Activated CD8-positive, alpha-beta T cell treated with anti-CD3 and anti-CD28 coated beads for 36 hours (primary cell): Measurements from ENCODE around the gene TTC4. TPM values are rescaled to one million over a fixed set of nuclear protein-coding genes. Genes with fewer than 3 reads are reported as not detected.

Source experiments
- ATAC-seq: fragments of 200-7000 bp; cut with Tn5 transposase; one replicate; pipeline ENCODE4 v1.10.0; 2021; ENCODE audit warnings: mild to moderate bottlenecking, moderate library complexity
- CTCF ChIA-PET: fragments of 350-600 bp; sonication (Branson Sonifier 250); formaldehyde crosslinking; loops from one replicate; lab custom pipeline; 2021; ENCODE audit warnings: antibody characterized with exemption; lab: Charles Lee
- POLR2A ChIA-PET: fragments of 350-600 bp; sonication (Branson Sonifier 250); formaldehyde crosslinking; loops from one replicate; lab custom pipeline; 2021; ENCODE audit warnings: antibody characterized with exemption; lab: Charles Lee
- DNase-seq: peaks from one replicate; pipeline ENCODE4 v3.0.0-alpha.2; 2020
- H3K27ac Mint-ChIP-seq: one replicate; pipeline ENCODE4 v1.8.0; 2021; ENCODE audit warnings: mild to moderate bottlenecking, mixed read lengths
- H3K27me3 Mint-ChIP-seq: one replicate; pipeline ENCODE4 v1.8.0; 2021; ENCODE audit warnings: mixed read lengths
- H3K36me3 Mint-ChIP-seq: one replicate; pipeline ENCODE4 v1.8.0; 2021; ENCODE audit warnings: low read depth, mixed read lengths
- H3K4me1 Mint-ChIP-seq: one replicate; pipeline ENCODE4 v1.8.0; 2021; ENCODE audit warnings: low read depth, mixed read lengths
- H3K4me3 Mint-ChIP-seq: one replicate; pipeline ENCODE4 v1.8.0; 2021; ENCODE audit warnings: mild to moderate bottlenecking, moderate library complexity, mixed read lengths
- H3K9me3 Mint-ChIP-seq: one replicate; pipeline ENCODE4 v1.8.0; 2021; ENCODE audit warnings: mixed read lengths
- intact Hi-C: fragments of 100-400 bp; cut with micrococcal nuclease; formaldehyde crosslinking; loops from one replicate; pipeline ENCODE4 v1.10.0; 2022
- total RNA-seq, 2 experiments: library from RNA; stranded (reverse); gene quantifications; one replicate each; pipeline ENCODE4 v1.2.3, GENCODE V29; 2021
- TF ChIP-seq, protein P1 (sequence below): fragments of 200-600 bp; IDR thresholded peaks from one replicate; pipeline ENCODE4 v1.8.0; 2022; ENCODE audit warnings: antibody characterized with exemption, mild to moderate bottlenecking

The TTC4 gene
- total RNA-seq, 2 experiments from 2014 or later = 26.7 to 28.2 TPM

DNA sequence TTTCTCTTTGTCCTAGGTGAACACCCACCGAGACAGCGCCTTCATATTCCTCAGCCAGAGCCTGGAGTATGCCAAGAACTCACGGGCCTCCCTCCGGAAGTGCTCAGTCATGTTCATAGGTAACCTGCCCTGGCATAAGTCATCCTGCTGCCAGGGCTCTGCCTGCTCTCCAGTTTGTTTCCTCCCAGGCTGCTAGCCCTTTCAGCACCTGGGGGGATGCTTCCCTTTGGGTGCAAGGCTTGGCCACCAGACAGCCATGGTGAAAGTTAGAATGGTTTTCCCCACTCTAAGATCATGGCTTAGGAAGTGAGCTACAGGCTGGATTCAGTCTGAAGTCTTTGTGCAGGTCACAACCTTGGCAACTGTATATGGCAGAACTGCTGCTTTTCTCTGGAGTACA, 9.2 kb upstream of the TTC4 start:
- Mint-ChIP-seq H3K27ac (no peak overlapping the region), H3K4me3 (no peak overlapping the region), H3K27me3 (peaks cover 7% of the 10 kb centered on the region), H3K4me1 (no peaks in the 10 kb centered on the region), H3K36me3 (no peaks in the 10 kb centered on the region), H3K9me3 (no peaks in the 10 kb centered on the region)
- DNase-seq (no peak), ATAC-seq (no peak)
- ChIA-PET CTCF (no interaction called here), POLR2A (no interaction called here)
- intact Hi-C loops = no loop called here
- TF ChIP-seq, protein P1, sequence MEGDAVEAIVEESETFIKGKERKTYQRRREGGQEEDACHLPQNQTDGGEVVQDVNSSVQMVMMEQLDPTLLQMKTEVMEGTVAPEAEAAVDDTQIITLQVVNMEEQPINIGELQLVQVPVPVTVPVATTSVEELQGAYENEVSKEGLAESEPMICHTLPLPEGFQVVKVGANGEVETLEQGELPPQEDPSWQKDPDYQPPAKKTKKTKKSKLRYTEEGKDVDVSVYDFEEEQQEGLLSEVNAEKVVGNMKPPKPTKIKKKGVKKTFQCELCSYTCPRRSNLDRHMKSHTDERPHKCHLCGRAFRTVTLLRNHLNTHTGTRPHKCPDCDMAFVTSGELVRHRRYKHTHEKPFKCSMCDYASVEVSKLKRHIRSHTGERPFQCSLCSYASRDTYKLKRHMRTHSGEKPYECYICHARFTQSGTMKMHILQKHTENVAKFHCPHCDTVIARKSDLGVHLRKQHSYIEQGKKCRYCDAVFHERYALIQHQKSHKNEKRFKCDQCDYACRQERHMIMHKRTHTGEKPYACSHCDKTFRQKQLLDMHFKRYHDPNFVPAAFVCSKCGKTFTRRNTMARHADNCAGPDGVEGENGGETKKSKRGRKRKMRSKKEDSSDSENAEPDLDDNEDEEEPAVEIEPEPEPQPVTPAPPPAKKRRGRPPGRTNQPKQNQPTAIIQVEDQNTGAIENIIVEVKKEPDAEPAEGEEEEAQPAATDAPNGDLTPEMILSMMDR = no peak

- Mint-ChIP-seq H3K36me3 (no peaks in the 10 kb centered on the region), H3K27me3 (peaks cover 7% of the 10 kb centered on the region), H3K4me3 (no peak overlapping the region), H3K27ac (no peak overlapping the region), H3K4me1 (no peaks in the 10 kb centered on the region), H3K9me3 (no peaks in the 10 kb centered on the region)
- ChIA-PET POLR2A (no interaction called here), CTCF (no interaction called here)
- TF ChIP-seq, protein P1 = no peak
- ATAC-seq = no peak
- intact Hi-C loops = no loop called here
- no peak for DNase-seq
Measured at GRCh38 chr1:54708385-54708784, 7.3 kb upstream of the TTC4 start.

DNA sequence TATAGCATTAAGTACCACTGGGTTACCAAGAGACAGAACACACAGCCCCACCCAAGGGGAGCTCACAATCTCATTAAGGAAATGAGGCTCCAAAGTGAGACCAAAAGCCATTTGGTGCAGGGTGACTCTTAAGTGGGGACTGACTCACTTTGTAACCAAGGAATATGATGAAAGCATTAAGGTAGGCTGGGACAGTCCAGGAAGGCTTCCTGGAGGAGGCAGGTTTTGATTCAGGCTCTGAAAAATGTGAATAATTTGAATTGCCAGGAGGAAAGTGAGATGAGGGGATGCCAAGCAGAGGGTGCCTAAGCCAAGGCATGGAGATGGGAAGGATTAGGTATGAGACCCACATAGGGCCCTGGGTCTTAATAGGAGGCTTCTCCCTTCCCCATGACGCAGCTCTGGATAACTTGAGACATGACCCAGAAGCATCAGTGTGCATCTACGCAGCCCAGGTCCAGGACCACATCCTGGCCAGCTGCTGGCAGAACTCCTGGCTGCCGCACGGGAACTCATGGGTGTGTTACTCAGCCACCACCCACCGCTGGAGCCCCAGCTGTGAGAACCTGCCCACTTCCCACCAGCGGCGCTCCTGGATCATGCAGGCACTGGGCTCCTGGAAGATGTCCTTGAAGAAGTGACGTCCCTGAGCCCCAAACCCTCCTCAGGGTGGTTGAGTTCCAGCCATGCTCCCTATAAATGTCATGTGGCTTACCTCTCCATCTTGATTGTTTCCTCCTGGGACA, 5.9 kb upstream of the TTC4 start:
- H3K27ac Mint-ChIP-seq = no peak overlapping the region
- no peaks in the 10 kb centered on the region for H3K36me3 Mint-ChIP-seq
- POLR2A ChIA-PET = no interaction called here
- no peak overlapping the region for H3K4me3 Mint-ChIP-seq
- H3K9me3 Mint-ChIP-seq = no peaks in the 10 kb centered on the region
- intact Hi-C loops = no loop called here
- no peak for DNase-seq
- CTCF ChIA-PET = no interaction called here
- no peak for ATAC-seq
- peaks cover 7% of the 10 kb centered on the region for H3K27me3 Mint-ChIP-seq
- TF ChIP-seq, protein P1 = no peak
- no peaks in the 10 kb centered on the region for H3K4me1 Mint-ChIP-seq

- POLR2A ChIA-PET = no interaction called here
- intact Hi-C loops = no loop called here
- CTCF ChIA-PET = no interaction called here
- H3K9me3 Mint-ChIP-seq = no peaks in the 10 kb centered on the region
- DNase-seq (no peak), ATAC-seq (no peak)
- peaks cover 5% of the 10 kb centered on the region for H3K4me1 Mint-ChIP-seq
- TF ChIP-seq, protein P1 = no peak
- H3K27me3 Mint-ChIP-seq = peaks cover 7% of the 10 kb centered on the region
- H3K36me3 Mint-ChIP-seq = no peaks in the 10 kb centered on the region
- H3K27ac Mint-ChIP-seq = no peak overlapping the region
- H3K4me3 Mint-ChIP-seq = no peak overlapping the region
Measured at GRCh38 chr1:54710434-54710833, 5.2 kb upstream of the TTC4 start.

DNA sequence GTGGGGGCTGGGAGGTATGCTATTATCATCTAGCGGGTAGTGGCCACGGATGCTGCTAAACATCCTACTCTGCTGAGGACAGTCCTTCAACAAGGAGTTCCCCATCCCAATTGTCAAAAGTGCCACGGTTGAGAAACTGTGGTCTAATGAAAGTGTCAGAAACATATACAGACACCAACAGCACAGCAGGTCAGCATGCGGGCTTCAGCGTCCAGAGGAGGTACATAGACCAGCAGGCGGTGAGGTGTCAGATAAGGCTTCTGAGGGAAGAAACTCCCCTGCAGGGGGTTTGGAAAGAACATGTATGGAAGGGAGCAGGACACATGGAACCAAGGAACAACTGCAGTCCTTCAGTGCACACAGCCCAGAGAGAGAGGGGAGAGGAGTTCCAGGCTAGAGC, 4.8 kb upstream of the TTC4 start:
- Mint-ChIP-seq H3K4me3 (no peak overlapping the region), H3K9me3 (no peaks in the 10 kb centered on the region), H3K36me3 (no peaks in the 10 kb centered on the region), H3K27ac (no peak overlapping the region), H3K4me1 (peaks cover 6% of the 10 kb centered on the region), H3K27me3 (peaks cover 7% of the 10 kb centered on the region)
- intact Hi-C loops = no loop called here
- no peak for DNase-seq
- TF ChIP-seq, protein P1 = no peak
- ChIA-PET CTCF (no interaction called here), POLR2A (no interaction called here)
- no peak for ATAC-seq
